Fibroblast of the conjunctiva (primary cell): Measurements from ENCODE around the gene ZNF689.

Experiments
- DNase-seq: peaks from one replicate; pipeline ENCODE4 v3.0.0-alpha.2; 2010; ENCODE audit warnings: low read depth

Gene ZNF689

DNA sequence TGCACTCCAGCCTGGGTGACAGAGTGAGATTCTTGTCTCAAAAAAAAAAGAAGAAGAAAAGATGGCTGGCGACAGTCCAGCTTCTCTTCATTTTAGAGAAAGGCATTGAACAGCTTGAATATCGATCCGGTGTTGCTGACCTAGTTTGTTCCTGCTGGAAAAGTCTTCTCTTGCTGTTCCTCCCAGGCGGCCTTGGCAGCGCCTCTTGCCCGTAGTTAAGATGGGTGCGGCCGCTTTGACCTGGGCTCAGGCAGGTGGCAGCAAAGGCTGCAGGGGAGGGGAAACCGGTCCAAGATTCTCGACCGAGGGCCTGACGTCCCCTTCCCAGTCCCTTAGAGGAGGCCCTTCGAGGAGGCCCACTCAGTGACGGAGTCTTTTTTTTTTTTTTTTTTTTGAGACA is 48.2 kb downstream of the ZNF689 start:
- DNase-seq, result no peak

DNA sequence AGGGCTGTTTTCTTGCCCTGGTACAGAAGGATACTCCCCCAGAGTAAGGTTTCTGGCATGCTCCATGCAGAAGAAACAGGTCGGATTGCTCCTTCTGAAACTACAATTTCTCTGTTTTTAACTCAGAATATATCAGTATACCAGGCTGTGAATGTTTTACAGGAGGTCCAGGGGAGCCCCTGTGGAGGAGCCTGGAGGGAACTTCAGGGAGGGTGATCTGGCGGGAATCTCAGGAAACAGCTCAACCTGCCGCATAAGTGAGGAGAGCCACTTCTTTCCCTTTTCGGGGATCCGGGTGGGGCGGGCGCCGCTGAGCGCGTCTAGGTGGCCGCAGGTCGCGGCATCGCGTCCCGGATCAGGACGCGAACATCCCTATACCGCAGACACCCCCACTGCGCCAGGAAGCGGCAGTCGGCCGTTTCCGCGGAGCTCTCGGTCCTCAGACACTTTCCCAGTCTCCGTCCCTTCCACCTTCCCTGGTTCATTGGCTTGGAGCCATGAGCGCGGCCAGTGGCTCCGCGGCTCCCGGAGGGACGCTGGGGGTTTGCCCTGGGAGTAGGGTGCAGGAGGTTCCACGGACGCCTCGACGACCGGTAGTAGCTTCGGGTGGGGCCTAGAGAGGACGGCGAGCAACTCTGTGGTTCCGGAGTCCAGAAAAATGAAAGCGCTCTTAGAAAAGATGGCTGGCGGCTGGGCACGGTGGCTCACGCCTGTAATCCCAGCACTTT is 48.9 kb downstream of the ZNF689 start:
- DNase-seq, result no peak

DNA sequence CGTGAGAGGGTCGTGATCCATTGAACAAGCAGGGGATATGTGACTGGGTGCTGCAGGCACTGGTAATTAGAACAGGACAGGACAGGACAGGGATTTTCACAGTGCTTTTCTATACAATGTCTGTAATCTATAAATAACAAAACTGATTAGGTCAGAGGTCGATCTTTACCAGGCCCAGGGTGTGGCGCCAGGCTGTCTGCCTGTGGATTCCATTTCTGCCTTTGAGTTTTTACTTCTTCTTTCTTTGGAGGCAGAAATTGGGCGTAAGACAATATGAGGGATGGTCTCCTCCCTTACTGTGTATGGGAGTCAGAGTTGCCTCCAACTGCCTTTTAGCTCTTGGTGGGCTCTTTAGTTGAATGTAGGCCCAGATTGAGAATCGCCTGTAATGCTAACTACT is 50.5 kb downstream of the ZNF689 start:
- no peak for DNase-seq

DNA sequence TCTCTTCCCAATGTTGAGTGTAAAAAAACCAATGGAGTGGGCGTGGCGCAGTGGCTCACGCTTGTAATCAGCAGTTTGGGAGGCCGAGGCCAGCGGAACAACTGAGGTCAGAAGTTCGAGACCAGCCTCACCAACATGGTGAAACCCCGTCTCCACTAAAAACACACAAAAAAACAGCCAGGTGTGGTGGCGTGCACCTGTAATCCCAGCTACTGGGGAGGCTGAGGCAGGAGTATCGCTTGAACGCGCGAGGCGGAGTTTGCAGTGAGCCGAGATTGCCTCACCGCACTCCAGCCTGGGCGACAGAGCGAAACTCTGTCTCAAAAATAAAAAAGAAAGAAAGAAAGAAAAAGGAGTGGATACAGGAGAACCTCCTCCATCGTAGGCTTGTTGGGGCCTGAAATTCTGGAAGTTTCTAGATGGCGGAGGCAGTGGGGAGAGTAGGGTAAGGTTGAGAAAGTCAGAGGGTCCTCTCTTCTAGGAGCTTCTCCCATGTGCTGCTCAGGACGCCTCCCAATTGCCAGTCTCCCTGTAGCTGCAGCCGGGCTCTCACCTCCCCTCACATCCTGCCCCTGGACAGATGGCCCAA is 51.3 kb downstream of the ZNF689 start:
- no peak for DNase-seq

DNA sequence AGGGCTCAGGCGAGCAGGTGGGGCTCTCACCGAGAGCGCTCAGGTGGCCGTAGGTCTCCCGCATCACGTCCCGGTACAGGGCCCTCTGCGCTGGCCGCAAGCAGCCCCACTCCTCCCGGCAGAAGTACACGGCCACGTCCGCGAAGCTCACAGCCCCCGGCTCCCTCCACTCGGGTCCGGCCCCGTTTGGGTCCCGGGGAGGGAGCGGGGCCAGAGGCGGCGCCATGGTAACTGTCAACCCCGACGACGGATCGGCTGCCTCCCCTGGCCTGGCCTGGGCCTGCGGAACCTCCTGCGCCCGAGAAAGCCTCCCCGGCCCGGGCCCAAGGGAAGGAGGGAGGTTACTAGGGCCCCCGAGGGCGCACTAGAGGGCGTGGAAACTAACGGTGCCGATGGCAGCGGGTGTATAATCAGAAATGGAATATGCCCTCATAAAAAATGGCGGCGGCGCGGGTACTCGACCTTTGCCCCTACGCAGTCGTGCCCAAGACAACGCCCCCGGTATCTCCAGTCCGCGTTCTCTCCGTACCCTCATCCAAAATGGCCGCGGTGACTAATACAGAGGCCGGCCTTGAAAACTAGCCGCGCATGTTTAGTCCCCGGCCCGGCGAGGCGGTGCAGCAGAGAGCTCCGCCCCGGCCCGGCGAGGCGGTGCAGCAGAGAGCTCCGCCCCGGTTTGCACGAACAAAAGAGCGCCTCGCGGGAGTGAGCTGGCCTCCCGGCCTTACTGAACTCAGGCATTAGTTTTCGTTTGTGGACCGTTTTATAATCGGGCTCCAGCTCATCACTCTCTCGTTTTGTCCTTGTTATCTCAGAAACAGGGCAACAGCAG is 52.0 kb downstream of the ZNF689 start, which contains the start of gene ZNF764:
ZNF764 (minus strand) TSS at position 418 of the 832 bp plus-strand sequence; CDS start at position 226, 192 bp downstream.
- peak; percentile 95 for DNase-seq

DNA sequence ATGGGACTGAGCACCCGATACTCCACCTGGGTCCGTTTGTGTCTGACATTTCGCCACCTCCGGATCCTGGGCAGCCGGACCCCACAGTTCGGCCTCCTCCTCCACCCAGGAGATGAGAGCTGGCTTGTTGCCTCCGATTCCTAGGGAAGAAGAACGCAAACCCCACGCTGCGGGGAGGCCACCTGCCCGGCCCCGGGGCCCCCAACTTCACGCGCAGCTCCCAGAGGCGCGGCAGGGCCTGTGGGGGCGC is 52.6 kb downstream of the ZNF689 start:
- DNase-seq, result no peak

DNA sequence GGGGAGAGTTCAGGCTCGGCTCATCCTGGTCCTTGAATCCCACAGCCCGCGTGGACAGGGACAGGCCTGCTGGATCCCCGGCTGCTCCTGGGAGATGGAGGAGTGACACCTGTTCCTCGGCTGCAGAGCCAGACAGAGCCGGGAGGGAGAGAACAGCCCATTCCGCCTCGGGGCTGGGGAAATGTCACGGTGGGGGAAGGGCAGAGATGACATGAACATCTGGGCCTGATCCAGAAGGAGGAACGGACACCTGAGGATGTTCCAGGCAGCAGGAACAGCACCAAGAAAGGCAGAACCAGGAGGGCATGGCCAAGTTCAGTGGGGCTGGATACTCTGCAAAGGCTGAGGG is 54.1 kb downstream of the ZNF689 start:
- DNase-seq, result no peak

DNA sequence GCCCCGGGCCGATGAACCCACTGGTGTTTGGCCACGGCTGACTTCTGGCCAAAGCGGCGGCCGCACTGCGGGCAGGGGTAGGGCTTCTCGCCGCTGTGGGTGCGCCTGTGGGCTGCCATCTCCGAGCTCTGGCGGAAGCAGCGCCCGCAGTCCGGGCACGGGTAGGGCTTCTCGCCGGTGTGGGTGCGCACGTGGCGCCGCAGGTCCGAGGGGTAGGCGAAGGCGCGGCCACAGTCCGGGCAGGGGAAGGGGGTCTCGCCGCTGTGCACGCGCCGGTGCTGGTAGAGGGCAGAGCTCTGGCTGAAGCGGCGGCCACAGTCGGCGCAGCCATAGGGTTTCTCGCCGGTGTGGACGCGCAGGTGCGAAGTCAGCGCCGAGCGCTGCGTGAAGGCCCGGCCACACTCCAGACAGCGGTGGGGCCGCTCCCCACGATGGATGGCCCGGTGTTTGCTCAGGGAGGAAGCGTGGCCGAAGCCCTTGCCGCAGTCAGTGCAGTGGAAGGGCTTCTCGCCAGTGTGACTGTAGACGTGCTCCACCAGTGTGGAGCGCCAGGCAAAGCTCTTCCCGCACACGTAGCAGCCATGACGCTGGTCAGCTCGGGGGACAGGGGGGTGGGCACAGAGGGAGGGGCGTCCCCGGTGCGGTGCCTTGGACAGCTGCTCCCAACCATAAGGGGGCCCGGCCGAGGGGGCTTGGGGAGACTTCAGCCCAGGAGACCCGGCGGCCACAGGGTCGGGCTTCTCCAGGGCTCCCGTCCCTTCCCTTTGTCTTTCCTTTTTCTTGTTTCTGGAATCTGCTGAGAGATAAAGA is 54.7 kb downstream of the ZNF689 start:
- DNase-seq, result no peak

DNA sequence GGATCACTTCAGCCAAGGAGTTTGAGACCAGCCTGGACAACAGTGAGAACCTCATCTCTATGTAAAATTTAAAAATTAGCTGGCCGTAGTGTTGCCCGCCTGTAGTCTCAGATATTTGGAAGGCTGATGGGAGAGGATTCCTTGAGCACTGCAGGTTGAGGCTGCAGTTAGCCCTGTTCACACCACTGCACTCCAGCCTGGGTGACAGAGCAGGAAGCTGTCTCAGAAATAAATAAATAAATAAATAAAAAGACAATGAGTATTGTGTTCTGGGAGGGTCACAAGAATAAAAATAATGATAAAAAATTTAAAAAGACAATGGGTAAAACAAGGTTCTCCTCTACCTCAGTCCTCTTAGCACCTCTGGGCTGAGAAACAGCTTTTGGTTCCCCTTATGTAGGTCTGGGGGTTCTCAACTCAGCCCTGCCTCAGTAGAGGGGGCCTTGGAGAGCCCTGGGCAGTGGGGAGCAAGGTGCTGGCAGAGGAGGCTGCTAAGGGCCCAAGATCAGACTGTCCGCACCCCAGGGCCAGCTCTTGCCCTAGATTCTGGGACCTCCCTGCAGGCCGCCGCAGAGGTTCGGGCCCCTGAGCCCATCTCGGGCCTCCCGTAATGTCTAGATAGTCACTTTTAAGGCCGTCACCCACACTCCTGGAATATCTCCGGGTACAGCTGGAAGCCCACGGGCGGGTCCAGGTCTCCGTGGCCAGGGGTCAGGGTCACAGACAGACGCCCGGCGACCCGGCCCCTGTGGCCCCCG is 55.5 kb downstream of the ZNF689 start:
- DNase-seq, result no peak

DNA sequence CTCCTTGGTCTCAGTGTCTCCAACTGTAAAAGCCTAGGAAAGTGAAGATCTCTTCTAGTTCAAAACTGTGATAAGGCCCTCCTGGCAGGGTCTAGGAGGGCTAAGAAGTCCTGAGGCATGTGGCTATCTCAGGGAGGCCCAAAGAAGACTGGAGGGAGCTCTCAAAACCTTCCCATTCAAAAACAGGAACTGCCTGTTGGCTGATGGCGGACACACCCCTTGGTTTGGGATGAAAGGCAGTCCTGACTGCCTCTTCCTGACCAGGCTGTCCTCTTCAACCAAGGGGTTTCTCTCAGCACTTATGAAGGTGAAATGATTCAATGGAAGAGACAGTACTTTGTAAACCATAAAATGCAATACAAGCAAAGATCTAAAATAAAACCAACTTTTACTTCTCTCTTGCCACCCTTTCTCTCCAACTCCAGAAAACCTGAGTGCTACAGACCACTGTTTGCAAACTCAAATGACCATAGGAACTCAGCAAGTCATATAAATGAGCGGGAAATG is 56.7 kb downstream of the ZNF689 start:
- DNase-seq, result no peak

DNA sequence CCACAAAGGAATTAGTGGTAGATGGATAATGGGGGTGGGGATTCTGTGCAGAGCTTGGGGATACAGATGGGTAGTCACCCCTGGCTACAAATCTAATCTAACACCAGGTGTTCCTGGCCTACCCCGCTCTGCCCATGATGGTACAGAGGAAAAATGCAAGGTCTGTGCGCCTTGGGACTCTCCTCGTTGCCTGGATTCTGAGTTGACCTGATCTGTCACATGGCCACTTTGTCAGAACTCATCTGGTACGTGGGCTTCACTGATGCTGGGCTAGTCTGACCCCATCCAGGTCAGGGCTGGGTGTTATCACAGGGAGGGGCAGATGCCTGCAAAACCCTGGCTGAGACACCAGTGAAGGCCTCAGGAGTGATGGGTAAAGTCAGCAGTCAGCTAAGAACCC is 57.2 kb downstream of the ZNF689 start:
- DNase-seq, result no peak
